ENCODE data around the gene NCDN. TPM values are rescaled to one million over a fixed set of nuclear protein-coding genes. Genes with fewer than 3 reads are reported as not detected.

NCDN gene
- total RNA-seq, 2 experiments from 2014 or later: 12.1 to 13.4 TPM

- peaks cover 4% of the 10 kb centered on the region for H3K36me3 Mint-ChIP-seq (ENCODE audit: low read depth)
- no peak overlapping the region for H3K4me3 Mint-ChIP-seq
- H3K9me3 Mint-ChIP-seq: no peaks in the 10 kb centered on the region
- intact Hi-C loops (cut with micrococcal nuclease): no loop called here
- H3K4me1 Mint-ChIP-seq (ENCODE audit: low read depth): no peaks in the 10 kb centered on the region
- no peak for DNase-seq
- H3K27ac Mint-ChIP-seq: no peak overlapping the region
- CTCF ChIA-PET: no interaction called here
- H3K27me3 Mint-ChIP-seq (ENCODE audit: low read depth): no peaks in the 10 kb centered on the region
Observed at GRCh38 chr1:35587736-35588135, 30.1 kb downstream of the NCDN start.

GRCh38 chr1:35588197-35588910 is 30.8 kb downstream of the NCDN start:
- no peaks in the 10 kb centered on the region for H3K27me3 Mint-ChIP-seq (ENCODE audit: low read depth)
- no peak for DNase-seq
- CTCF ChIA-PET: no interaction called here
- no peak overlapping the region for H3K27ac Mint-ChIP-seq
- peaks cover 4% of the 10 kb centered on the region for H3K36me3 Mint-ChIP-seq (ENCODE audit: low read depth)
- H3K4me3 Mint-ChIP-seq: no peak overlapping the region
- no peaks in the 10 kb centered on the region for H3K4me1 Mint-ChIP-seq (ENCODE audit: low read depth)
- intact Hi-C loops (cut with micrococcal nuclease): no loop called here
- H3K9me3 Mint-ChIP-seq: no peaks in the 10 kb centered on the region

GRCh38 chr1:35589516-35590427 is 32.2 kb downstream of the NCDN start:
- Mint-ChIP-seq H3K27ac (no peak overlapping the region), H3K4me1 (ENCODE audit: low read depth) (no peaks in the 10 kb centered on the region), H3K4me3 (no peak overlapping the region), H3K27me3 (ENCODE audit: low read depth) (no peaks in the 10 kb centered on the region), H3K36me3 (ENCODE audit: low read depth) (peaks cover 4% of the 10 kb centered on the region), H3K9me3 (no peaks in the 10 kb centered on the region)
- DNase-seq: no peak
- CTCF ChIA-PET: no interaction called here
- intact Hi-C loops (cut with micrococcal nuclease): no loop called here

GRCh38 chr1:35590476-35591040 is 33.0 kb downstream of the NCDN start:
- Mint-ChIP-seq H3K36me3 (ENCODE audit: low read depth) (peaks cover 4% of the 10 kb centered on the region), H3K27ac (no peak overlapping the region), H3K9me3 (no peaks in the 10 kb centered on the region), H3K4me3 (no peak overlapping the region), H3K27me3 (ENCODE audit: low read depth) (no peaks in the 10 kb centered on the region), H3K4me1 (ENCODE audit: low read depth) (no peaks in the 10 kb centered on the region)
- CTCF ChIA-PET: interaction anchor here (0.5 kb wide), 1 partner anchor 260 kb away, joined by 4 read pairs; no protein-coding TSS in a partner anchor
- intact Hi-C loops (cut with micrococcal nuclease): no loop called here
- DNase-seq: no peak

GRCh38 chr1:35591211-35591610 is 33.6 kb downstream of the NCDN start:
- H3K27ac Mint-ChIP-seq: no peak overlapping the region
- no peak overlapping the region for H3K4me3 Mint-ChIP-seq
- intact Hi-C loops (cut with micrococcal nuclease): no loop called here
- CTCF ChIA-PET: interaction anchor here (0.5 kb wide), 1 partner anchor 260 kb away, joined by 4 read pairs; no protein-coding TSS in a partner anchor
- no peaks in the 10 kb centered on the region for H3K9me3 Mint-ChIP-seq
- H3K36me3 Mint-ChIP-seq (ENCODE audit: low read depth): peaks cover 4% of the 10 kb centered on the region
- DNase-seq: no peak
- H3K4me1 Mint-ChIP-seq (ENCODE audit: low read depth): no peaks in the 10 kb centered on the region
- H3K27me3 Mint-ChIP-seq (ENCODE audit: low read depth): no peaks in the 10 kb centered on the region

GRCh38 chr1:35592991-35593769 is 35.6 kb downstream of the NCDN start:
- CTCF ChIA-PET: interaction anchor here (1.0 kb wide), 1 partner anchor 121 kb away, joined by 3 read pairs; no protein-coding TSS in a partner anchor
- Mint-ChIP-seq H3K27ac (no peak overlapping the region), H3K27me3 (ENCODE audit: low read depth) (no peaks in the 10 kb centered on the region), H3K4me3 (no peak overlapping the region), H3K9me3 (no peaks in the 10 kb centered on the region), H3K4me1 (ENCODE audit: low read depth) (no peaks in the 10 kb centered on the region), H3K36me3 (ENCODE audit: low read depth) (peaks cover 4% of the 10 kb centered on the region)
- intact Hi-C loops (cut with micrococcal nuclease): no loop called here
- DNase-seq: no peak

- Mint-ChIP-seq H3K36me3 (ENCODE audit: low read depth) (peaks cover 4% of the 10 kb centered on the region), H3K27ac (no peak overlapping the region)
- intact Hi-C loops (cut with micrococcal nuclease): no loop called here
Observed at GRCh38 chr1:35594005-35594760, 36.6 kb downstream of the NCDN start.

GRCh38 chr1:35595684-35596083 is 38.1 kb downstream of the NCDN start:
- Mint-ChIP-seq H3K4me3 (no peak overlapping the region), H3K27ac (no peak overlapping the region), H3K27me3 (ENCODE audit: low read depth) (no peaks in the 10 kb centered on the region), H3K9me3 (no peaks in the 10 kb centered on the region), H3K4me1 (ENCODE audit: low read depth) (no peaks in the 10 kb centered on the region), H3K36me3 (ENCODE audit: low read depth) (peaks cover 7% of the 10 kb centered on the region)
- CTCF ChIA-PET: no interaction called here
- no peak for DNase-seq
- intact Hi-C loops (cut with micrococcal nuclease): no loop called here

More at GRCh38 chr1:35594005-35594760, 36.6 kb downstream of the NCDN start:
- DNase-seq: no peak
- Mint-ChIP-seq H3K9me3 (no peaks in the 10 kb centered on the region), H3K4me3 (no peak overlapping the region), H3K27me3 (ENCODE audit: low read depth) (no peaks in the 10 kb centered on the region), H3K4me1 (ENCODE audit: low read depth) (no peaks in the 10 kb centered on the region)
- CTCF ChIA-PET: interaction anchor here (0.8 to 1.0 kb wide), 2 partner anchors 120 to 121 kb away, joined by 3 read pairs; no protein-coding TSS in a partner anchor

- Mint-ChIP-seq H3K36me3 (ENCODE audit: low read depth) (peaks cover 5% of the 10 kb centered on the region), H3K27me3 (ENCODE audit: low read depth) (no peaks in the 10 kb centered on the region), H3K9me3 (no peaks in the 10 kb centered on the region), H3K4me1 (ENCODE audit: low read depth) (no peaks in the 10 kb centered on the region), H3K27ac (no peak overlapping the region), H3K4me3 (no peak overlapping the region)
- CTCF ChIA-PET: no interaction called here
- intact Hi-C loops (cut with micrococcal nuclease): no loop called here
- no peak for DNase-seq
Observed at GRCh38 chr1:35597870-35598269, 40.3 kb downstream of the NCDN start.

GRCh38 chr1:35598895-35599294 is 41.3 kb downstream of the NCDN start:
- no peak overlapping the region for H3K4me3 Mint-ChIP-seq
- no peaks in the 10 kb centered on the region for H3K9me3 Mint-ChIP-seq
- peaks cover 10% of the 10 kb centered on the region for H3K36me3 Mint-ChIP-seq (ENCODE audit: low read depth)
- no peaks in the 10 kb centered on the region for H3K27me3 Mint-ChIP-seq (ENCODE audit: low read depth)
- no peak for DNase-seq
- H3K4me1 Mint-ChIP-seq (ENCODE audit: low read depth): no peaks in the 10 kb centered on the region
- H3K27ac Mint-ChIP-seq: no peak overlapping the region
- CTCF ChIA-PET: no interaction called here
- intact Hi-C loops (cut with micrococcal nuclease): no loop called here

GRCh38 chr1:35599411-35599810 is 41.8 kb downstream of the NCDN start:
- CTCF ChIA-PET: no interaction called here
- no peak overlapping the region for H3K27ac Mint-ChIP-seq
- intact Hi-C loops (cut with micrococcal nuclease): no loop called here
- H3K4me3 Mint-ChIP-seq: no peak overlapping the region
- H3K36me3 Mint-ChIP-seq (ENCODE audit: low read depth): peaks cover 13% of the 10 kb centered on the region
- no peaks in the 10 kb centered on the region for H3K4me1 Mint-ChIP-seq (ENCODE audit: low read depth)
- DNase-seq: no peak
- no peaks in the 10 kb centered on the region for H3K27me3 Mint-ChIP-seq (ENCODE audit: low read depth)
- no peaks in the 10 kb centered on the region for H3K9me3 Mint-ChIP-seq
